ENCODE results near the gene ISL1. TPM values are rescaled to one million over a fixed set of nuclear protein-coding genes. Genes with fewer than 3 reads are reported as not detected.

ISL1 gene
- total RNA-seq, 4 donors from 2014 or later: 0.13 TPM; not detected in 3

DNA sequence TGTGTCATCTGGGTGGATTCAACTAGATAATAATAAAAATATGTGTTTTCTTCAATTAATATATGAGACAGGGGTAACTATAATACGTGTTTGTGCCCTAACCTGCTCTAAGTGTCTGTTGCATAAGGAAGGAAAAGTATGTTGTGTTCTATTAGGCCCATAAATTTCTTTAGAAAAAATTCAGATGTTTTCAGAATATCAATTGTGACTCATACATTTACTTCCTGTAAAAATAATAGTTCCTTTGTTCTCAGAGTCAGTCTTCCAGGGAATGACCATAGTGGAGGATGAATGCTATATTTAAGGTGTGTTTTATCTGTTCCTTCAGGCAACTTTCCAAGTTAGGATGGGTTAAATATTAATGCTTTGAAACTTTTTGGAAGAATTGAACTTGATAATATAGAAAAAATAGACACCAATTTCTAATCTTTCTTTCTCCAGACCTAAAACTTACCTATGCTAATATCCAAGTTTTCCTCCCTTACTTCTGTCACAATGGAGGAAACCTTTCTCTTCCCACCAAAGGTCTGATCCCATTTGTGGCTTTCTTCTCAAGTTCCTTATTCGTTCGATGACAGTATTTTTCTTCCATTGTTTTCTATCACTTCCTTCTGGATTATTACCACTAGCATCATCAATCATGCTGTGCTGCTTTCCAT lies 49.9 kb downstream of the ISL1 start:
- DNase-seq: no peak
- no peaks in the 10 kb centered on the region for H3K36me3 ChIP-seq
- no peak overlapping the region for H3K4me3 ChIP-seq
- H3K9me3 ChIP-seq: no peaks in the 10 kb centered on the region
- no peak overlapping the region for H3K27ac ChIP-seq
- no peaks in the 10 kb centered on the region for H3K27me3 ChIP-seq
- no peaks in the 10 kb centered on the region for H3K4me1 ChIP-seq
- no peak for TF ChIP-seq POLR2A (IDR thresholded peaks at IDR 0.05)
- no peak for TF ChIP-seq CTCF (IDR thresholded peaks at IDR 0.05)
- 51 to 72% methylated on average over 3 of the region's 3 CpGs for WGBS, 2 donors
- intact Hi-C loops (cut with DNase I): no loop called here

- TF ChIP-seq CTCF (IDR thresholded peaks at IDR 0.05): no peak
- no peak for TF ChIP-seq POLR2A (IDR thresholded peaks at IDR 0.05)
- no peak for DNase-seq
- Histone ChIP-seq H3K9me3 (no peaks in the 10 kb centered on the region), H3K27me3 (no peaks in the 10 kb centered on the region), H3K36me3 (no peaks in the 10 kb centered on the region), H3K4me3 (no peak overlapping the region), H3K27ac (no peak overlapping the region), H3K4me1 (no peaks in the 10 kb centered on the region)
- intact Hi-C loops (cut with DNase I): no loop called here
These were observed 56.0 kb downstream of the ISL1 start for GRCh38 chr5:51439232-51439631.
